A673 (cell line): Measurements from ENCODE around the gene KIF26A. TPM values are rescaled to one million over a fixed set of nuclear protein-coding genes. Genes with fewer than 3 reads are reported as not detected.

Experiments
- BruUV-seq: library from RNA; stranded (reverse); fragments of 400-500 nt; replicated peaks from 2 replicates; lab custom pipeline; 2021; lab: Mats Ljungman, UMichigan
- CTCF ChIA-PET: fragments of 300-600 bp; sonication (Branson Sonifier 250); formaldehyde crosslinking; loops from one replicate; lab custom pipeline; 2022; ENCODE audit warnings: antibody characterized with exemption; lab: Charles Lee
- POLR2A ChIA-PET: fragments of 300-600 bp; sonication (Branson Sonifier 250); formaldehyde crosslinking; loops from one replicate; lab custom pipeline; 2022; ENCODE audit warnings: antibody characterized with exemption; ENCODE audit not compliant: low non-redundant PET; lab: Charles Lee
- DNase-seq: peaks from one replicate; pipeline ENCODE4 v3.0.0-alpha.2; 2015; ENCODE audit warnings: low spot score
- H3K27ac ChIP-seq: fragments of 200-600 bp; sonication (generic); 2 replicates; pipeline ENCODE4 v1.5.1; 2016; ENCODE audit warnings: mixed run types, low read depth, mild to moderate bottlenecking, mixed read lengths, antibody characterized with exemption, low read length; ENCODE audit not compliant: poor library complexity, severe bottlenecking
- H3K27me3 ChIP-seq: fragments of 200-600 bp; sonication (generic); replicated peaks from 2 replicates; pipeline ENCODE4 v1.6.1; 2017; ENCODE audit warnings: mixed run types, low read depth, mild to moderate bottlenecking, mixed read lengths, antibody characterized with exemption, low read length; ENCODE audit not compliant: insufficient read depth, poor library complexity
- H3K36me3 ChIP-seq: fragments of 200-600 bp; sonication (generic); 2 replicates; pipeline ENCODE4 v1.6.1; 2016; ENCODE audit warnings: mixed run types, mild to moderate bottlenecking, mixed read lengths, antibody characterized with exemption, low read length; ENCODE audit not compliant: insufficient read depth, poor library complexity, severe bottlenecking
- H3K4me1 ChIP-seq: fragments of 200-600 bp; sonication (generic); 2 replicates; pipeline ENCODE4 v1.6.1; 2017; ENCODE audit warnings: mixed run types, mild to moderate bottlenecking, mixed read lengths, antibody characterized with exemption, low read length; ENCODE audit not compliant: insufficient read depth, poor library complexity, severe bottlenecking
- H3K4me3 ChIP-seq: fragments of 200-600 bp; sonication (generic); 2 replicates; pipeline ENCODE4 v1.5.1; 2016; ENCODE audit warnings: low read depth, mixed run types, mild to moderate bottlenecking, mixed read lengths, low read length; ENCODE audit not compliant: poor library complexity, severe bottlenecking
- H3K9me3 ChIP-seq: fragments of 200-600 bp; sonication (generic); 2 replicates; pipeline ENCODE4 v1.6.1; 2016; ENCODE audit warnings: mixed run types, low read depth, mild to moderate bottlenecking, mixed read lengths, antibody characterized with exemption, low read length; ENCODE audit not compliant: poor library complexity, severe bottlenecking
- EZH2 ChIP-seq: fragments of 200-600 bp; sonication (generic); IDR thresholded peaks from 2 replicates; pipeline ENCODE4 v1.6.1; 2017; ENCODE audit warnings: borderline replicate concordance, low read depth, mild to moderate bottlenecking, mixed read lengths, antibody characterized with exemption, low read length; ENCODE audit not compliant: poor library complexity, severe bottlenecking
- intact Hi-C: fragments of 100-400 bp; cut with micrococcal nuclease; formaldehyde crosslinking; loops from one replicate; pipeline ENCODE4 v1.10.0; 2022; ENCODE audit not compliant: unreplicated experiment
- total RNA-seq: library from RNA; stranded (reverse); gene quantifications from 2 replicates; pipeline ENCODE4 v1.2.3, GENCODE V29; 2021
- TF ChIP-seq, protein P1 (sequence below): fragments of 300-800, 200-600 bp; sonication (generic); conservative IDR thresholded peaks from 2 replicates; pipeline ENCODE4 v1.5.1; 2017; ENCODE audit warnings: low read depth, mild to moderate bottlenecking, antibody characterized with exemption, low read length, moderate library complexity, mixed read lengths

The KIF26A gene
- total RNA-seq, 1 experiment from 2014 or later, result 11.5 TPM

DNA sequence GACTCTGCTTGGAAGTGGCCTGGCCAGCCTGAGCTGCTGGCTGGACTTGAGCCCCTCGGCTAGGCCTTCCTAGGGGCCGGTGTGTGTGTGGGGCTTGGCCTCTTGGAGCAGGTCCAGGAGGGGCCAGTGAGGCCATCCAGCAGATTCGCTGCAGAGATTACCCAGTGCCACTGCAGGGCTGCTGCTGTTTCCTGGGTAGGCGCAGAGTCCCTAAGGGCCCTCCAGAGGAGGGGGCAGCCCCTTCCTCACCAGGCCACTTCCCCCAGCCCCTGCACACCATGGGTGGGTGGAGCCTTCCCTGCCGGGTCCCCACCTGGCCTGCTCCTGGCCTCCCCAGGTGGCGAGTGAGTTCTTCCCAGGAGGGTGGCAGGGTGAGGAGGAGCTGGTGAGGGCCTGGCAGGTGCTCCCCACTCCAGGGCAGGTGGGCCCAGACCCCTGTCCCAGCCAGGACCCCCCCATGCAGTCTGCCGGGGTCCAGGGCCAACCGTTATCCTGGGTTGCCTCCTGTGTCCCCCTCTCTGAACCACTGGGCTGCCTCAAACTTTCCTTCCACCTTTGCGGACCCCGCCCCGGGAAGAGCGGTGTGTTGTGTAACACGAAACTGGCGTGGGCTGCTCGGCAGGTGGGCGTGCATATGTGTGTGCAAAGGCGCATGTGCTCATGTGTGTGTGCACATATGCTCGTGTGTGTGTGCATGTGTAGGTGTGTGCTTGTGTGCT lies 27.7 kb upstream of the KIF26A start:
- Histone ChIP-seq H3K27ac (no peak overlapping the region), H3K36me3 (no peaks in the 10 kb centered on the region), H3K27me3 (peaks cover 23% of the 10 kb centered on the region), H3K4me3 (no peak overlapping the region), H3K9me3 (no peaks in the 10 kb centered on the region), H3K4me1 (no peaks in the 10 kb centered on the region)
- TF ChIP-seq, protein P1, sequence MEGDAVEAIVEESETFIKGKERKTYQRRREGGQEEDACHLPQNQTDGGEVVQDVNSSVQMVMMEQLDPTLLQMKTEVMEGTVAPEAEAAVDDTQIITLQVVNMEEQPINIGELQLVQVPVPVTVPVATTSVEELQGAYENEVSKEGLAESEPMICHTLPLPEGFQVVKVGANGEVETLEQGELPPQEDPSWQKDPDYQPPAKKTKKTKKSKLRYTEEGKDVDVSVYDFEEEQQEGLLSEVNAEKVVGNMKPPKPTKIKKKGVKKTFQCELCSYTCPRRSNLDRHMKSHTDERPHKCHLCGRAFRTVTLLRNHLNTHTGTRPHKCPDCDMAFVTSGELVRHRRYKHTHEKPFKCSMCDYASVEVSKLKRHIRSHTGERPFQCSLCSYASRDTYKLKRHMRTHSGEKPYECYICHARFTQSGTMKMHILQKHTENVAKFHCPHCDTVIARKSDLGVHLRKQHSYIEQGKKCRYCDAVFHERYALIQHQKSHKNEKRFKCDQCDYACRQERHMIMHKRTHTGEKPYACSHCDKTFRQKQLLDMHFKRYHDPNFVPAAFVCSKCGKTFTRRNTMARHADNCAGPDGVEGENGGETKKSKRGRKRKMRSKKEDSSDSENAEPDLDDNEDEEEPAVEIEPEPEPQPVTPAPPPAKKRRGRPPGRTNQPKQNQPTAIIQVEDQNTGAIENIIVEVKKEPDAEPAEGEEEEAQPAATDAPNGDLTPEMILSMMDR, result no peak
- TF ChIP-seq EZH2, result no peak
- CTCF ChIA-PET, result interaction anchor here (0.6 kb wide), 1 partner anchor 346 kb away, joined by 3 read pairs; no protein-coding TSS in a partner anchor
- intact Hi-C loops, result no loop called here
- no peak for DNase-seq
- BruUV-seq, result no TSS peak
- POLR2A ChIA-PET, result no interaction called here

DNA sequence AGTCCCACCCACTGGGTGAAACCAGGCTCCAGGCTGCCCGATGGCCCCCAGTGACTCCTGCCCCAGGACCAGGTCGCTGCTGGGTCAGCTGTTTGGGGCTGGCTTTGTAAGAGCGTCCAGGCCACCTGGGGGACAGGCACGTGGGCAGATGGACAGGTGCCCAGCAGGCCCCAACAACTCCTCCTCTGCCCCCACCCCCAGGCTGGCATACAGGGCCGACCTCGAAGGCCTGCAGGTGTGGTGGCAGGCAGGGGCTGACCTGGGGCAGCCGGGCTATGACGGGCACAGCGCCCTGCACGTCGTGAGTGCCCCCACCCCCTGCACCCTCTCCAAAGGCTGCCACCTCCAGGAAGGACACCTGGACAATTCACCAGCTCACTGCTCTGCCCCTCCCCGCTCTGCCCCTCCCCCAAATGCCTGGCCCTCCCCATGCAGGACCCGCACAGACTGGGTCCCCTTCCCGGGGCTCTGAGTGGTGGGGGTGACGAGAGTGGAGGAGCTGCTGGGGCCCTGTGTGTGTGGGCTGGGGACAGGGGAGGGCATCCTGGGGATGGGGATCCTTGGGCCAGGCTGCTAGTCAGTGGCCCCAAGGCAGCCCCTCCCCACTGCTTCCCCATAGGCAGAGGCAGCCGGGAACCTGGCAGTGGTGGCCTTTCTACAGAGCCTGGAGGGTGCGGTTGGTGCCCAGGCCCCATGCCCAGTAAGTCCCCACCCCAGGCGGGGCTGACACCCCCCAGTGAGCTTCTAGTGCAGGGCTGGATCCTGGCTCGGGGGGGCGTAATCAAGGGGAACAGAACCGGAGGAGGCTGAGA lies 26.9 kb upstream of the KIF26A start:
- ChIA-PET CTCF (interaction anchor here (0.6 kb wide), 1 partner anchor 345 kb away, joined by 3 read pairs; no protein-coding TSS in a partner anchor), POLR2A (no interaction called here)
- H3K27me3 ChIP-seq, result peaks cover 32% of the 10 kb centered on the region
- BruUV-seq, result no TSS peak
- H3K36me3 ChIP-seq, result no peaks in the 10 kb centered on the region
- no peak overlapping the region for H3K4me3 ChIP-seq
- H3K9me3 ChIP-seq, result no peaks in the 10 kb centered on the region
- no peak overlapping the region for H3K27ac ChIP-seq
- no peaks in the 10 kb centered on the region for H3K4me1 ChIP-seq
- intact Hi-C loops, result no loop called here
- DNase-seq, result no peak
- no peak for TF ChIP-seq EZH2
- TF ChIP-seq, protein P1, result no peak

DNA sequence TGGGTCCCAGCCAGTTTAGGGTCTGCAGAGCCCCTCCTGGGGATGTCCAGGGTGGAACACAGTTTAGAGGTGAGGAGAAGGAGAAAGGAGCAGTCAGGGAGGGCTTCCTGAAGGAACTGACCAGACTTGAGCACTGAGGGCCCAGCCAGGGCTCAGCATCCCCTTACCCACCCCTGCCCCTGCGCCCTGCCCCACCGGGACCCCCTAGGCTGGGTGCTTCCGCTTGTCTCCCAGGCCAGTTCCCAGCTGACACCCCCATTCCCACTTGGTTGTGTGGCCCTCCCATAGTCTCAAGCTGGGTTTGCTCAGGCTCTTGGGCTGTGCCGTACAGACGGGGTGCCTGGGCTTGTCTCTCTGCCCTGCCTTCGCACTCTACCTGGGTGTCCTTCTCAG lies 26.3 kb upstream of the KIF26A start:
- CTCF ChIA-PET, result no interaction called here
- Histone ChIP-seq H3K27me3 (peaks cover 38% of the 10 kb centered on the region), H3K36me3 (no peaks in the 10 kb centered on the region), H3K27ac (no peak overlapping the region), H3K4me3 (no peak overlapping the region), H3K4me1 (no peaks in the 10 kb centered on the region), H3K9me3 (no peaks in the 10 kb centered on the region)
- no peak for DNase-seq
- POLR2A ChIA-PET, result interaction anchor here (0.6 kb wide), 1 partner anchor 78 kb away, joined by 3 read pairs; no protein-coding TSS in a partner anchor
- intact Hi-C loops, result no loop called here
- no TSS peak for BruUV-seq
- TF ChIP-seq, protein P1, result no peak
- no peak for TF ChIP-seq EZH2
